Trophoblast cell (in vitro differentiated cells and primary cell): ENCODE results near the gene PACS2.

ENCODE experiments used
- DNase-seq, 2 donors: peaks; one replicate each; pipeline ENCODE4 v3.0.0-alpha.2; 2016
- H2AFZ ChIP-seq: 2 replicates; pipeline ENCODE4 v1.6.1; 2013; ENCODE audit warnings: low read length, moderate library complexity, mild to moderate bottlenecking; ENCODE audit not compliant: insufficient read depth, poor library complexity
- H2AK5ac ChIP-seq: 2 replicates; pipeline ENCODE4 v1.6.1; 2013; ENCODE audit warnings: mild to moderate bottlenecking, low read length
- H2BK120ac ChIP-seq: 2 replicates; pipeline ENCODE4 v1.6.1; 2013; ENCODE audit warnings: low read length, mild to moderate bottlenecking, moderate library complexity; ENCODE audit not compliant: insufficient read depth, poor library complexity
- H2BK12ac ChIP-seq: 2 replicates; pipeline ENCODE4 v1.6.1; 2013; ENCODE audit warnings: mild to moderate bottlenecking, low read length, moderate library complexity
- H2BK5ac ChIP-seq: 2 replicates; pipeline ENCODE4 v1.6.1; 2013; ENCODE audit warnings: low read length, low read depth, moderate library complexity, mild to moderate bottlenecking; ENCODE audit not compliant: poor library complexity
- H3K14ac ChIP-seq: 2 replicates; pipeline ENCODE4 v1.6.1; 2013; ENCODE audit warnings: mild to moderate bottlenecking, low read length
- H3K18ac ChIP-seq: 2 replicates; pipeline ENCODE4 v1.6.1; 2013; ENCODE audit warnings: mild to moderate bottlenecking, low read length
- H3K23ac ChIP-seq: 2 replicates; pipeline ENCODE4 v1.6.1; 2013; ENCODE audit warnings: low read length
- H3K27ac ChIP-seq: 2 replicates; pipeline ENCODE4 v1.5.1; 2013; ENCODE audit warnings: low read depth, mild to moderate bottlenecking, inconsistent platforms, low read length, moderate library complexity
- H3K27me3 ChIP-seq: 2 replicates; pipeline ENCODE4 v1.6.1; 2013; ENCODE audit warnings: inconsistent platforms, mild to moderate bottlenecking, low read length, moderate library complexity; ENCODE audit not compliant: insufficient read depth
- H3K36me3 ChIP-seq, 2 experiments: 1 replicate in 1 of 2; 2 replicates in 1 of 2; pipeline ENCODE4 v1.6.1; 2013; ENCODE audit warnings: low read length in 2 of 2, mild to moderate bottlenecking in 2 of 2, moderate library complexity in 1 of 2; ENCODE audit not compliant: insufficient read depth in 2 of 2, control insufficient read depth in 1 of 2
- H3K4ac ChIP-seq: 2 replicates; pipeline ENCODE4 v1.6.1; 2013; ENCODE audit warnings: low read depth, mild to moderate bottlenecking, low read length, moderate library complexity
- H3K4me1 ChIP-seq, 2 experiments: 1 replicate in 1 of 2; 2 replicates in 1 of 2; pipeline ENCODE4 v1.6.1; 2013; ENCODE audit warnings: low read length in 2 of 2, mild to moderate bottlenecking in 2 of 2, moderate library complexity in 1 of 2; ENCODE audit not compliant: insufficient read depth in 2 of 2, control insufficient read depth in 1 of 2
- H3K4me2 ChIP-seq: 2 replicates; pipeline ENCODE4 v1.6.1; 2013; ENCODE audit warnings: inconsistent platforms, mild to moderate bottlenecking, low read length, moderate library complexity
- H3K4me3 ChIP-seq: 2 replicates; pipeline ENCODE4 v1.5.1; 2013; ENCODE audit warnings: mild to moderate bottlenecking, low read depth, low read length, inconsistent platforms
- H3K79me1 ChIP-seq: one replicate; pipeline ENCODE4 v1.6.1; 2013; ENCODE audit warnings: low read length
- H3K79me2 ChIP-seq: 2 replicates; pipeline ENCODE4 v1.6.1; 2013; ENCODE audit warnings: low read length, mild to moderate bottlenecking; ENCODE audit not compliant: control insufficient read depth, insufficient read depth, poor library complexity
- H3K9ac ChIP-seq: 2 replicates; pipeline ENCODE4 v1.6.1; 2013; ENCODE audit warnings: mild to moderate bottlenecking, low read length
- H3K9me3 ChIP-seq: 2 replicates; pipeline ENCODE4 v1.6.1; 2013; ENCODE audit warnings: low read depth, mild to moderate bottlenecking, control low read depth, inconsistent platforms, low read length; ENCODE audit not compliant: insufficient read depth
- H4K12ac ChIP-seq: 2 replicates; pipeline ENCODE4 v1.6.1; 2013; ENCODE audit warnings: low read depth, mild to moderate bottlenecking, low read length, moderate library complexity
- H4K8ac ChIP-seq: 2 replicates; pipeline ENCODE4 v1.6.1; 2013; ENCODE audit warnings: low read depth, mild to moderate bottlenecking, low read length, moderate library complexity
- H4K91ac ChIP-seq: one replicate; pipeline ENCODE4 v1.6.1; 2013; ENCODE audit warnings: low read depth, mild to moderate bottlenecking, low read length, moderate library complexity
- WGBS: extraction: QIAGEN DNeasy Blood & Tissue Kit; methylation state at CpG from one replicate; pipeline ENCODE4 v1.1.7; 2013; ENCODE audit warnings: missing lambda C conversion rate; ENCODE audit not compliant: insufficient read length, insufficient coverage; ENCODE audit errors: extremely low coverage; 5-methylcytosine and 5-hydroxymethylcytosine counted together

The PACS2 gene

DNA sequence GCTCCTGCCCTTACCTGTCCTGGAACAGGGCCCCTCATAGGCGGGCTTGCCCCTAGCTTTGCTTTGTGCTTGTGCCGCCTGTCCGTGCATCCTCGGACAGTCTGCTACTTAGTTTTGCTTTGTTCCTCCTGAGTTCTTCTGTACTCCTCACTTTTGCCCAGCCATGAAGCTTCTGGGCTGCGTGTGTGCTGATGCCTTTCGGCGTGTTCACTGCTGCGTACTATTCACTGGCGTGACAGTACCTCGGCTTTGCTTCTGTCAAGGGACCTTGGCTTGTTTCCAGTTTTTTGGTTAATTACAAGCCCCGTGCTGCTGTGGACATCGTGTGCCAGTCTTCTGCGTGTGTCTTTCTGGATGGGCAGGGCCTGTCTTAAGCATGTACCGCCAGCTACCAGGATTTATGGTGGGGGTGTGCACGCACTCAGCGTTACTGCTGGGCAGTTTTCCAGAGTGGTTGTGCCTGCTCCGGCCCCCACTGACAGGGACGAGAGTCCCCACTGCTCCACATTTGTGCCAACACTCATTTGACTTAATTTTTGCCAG lies 2.5 kb downstream of the PACS2 start:
- WGBS: no CpG with 5 or more reads among the region's 18 CpGs
- Histone ChIP-seq H3K9ac (no peak overlapping the region), H3K4me3 (no peak overlapping the region)

DNA sequence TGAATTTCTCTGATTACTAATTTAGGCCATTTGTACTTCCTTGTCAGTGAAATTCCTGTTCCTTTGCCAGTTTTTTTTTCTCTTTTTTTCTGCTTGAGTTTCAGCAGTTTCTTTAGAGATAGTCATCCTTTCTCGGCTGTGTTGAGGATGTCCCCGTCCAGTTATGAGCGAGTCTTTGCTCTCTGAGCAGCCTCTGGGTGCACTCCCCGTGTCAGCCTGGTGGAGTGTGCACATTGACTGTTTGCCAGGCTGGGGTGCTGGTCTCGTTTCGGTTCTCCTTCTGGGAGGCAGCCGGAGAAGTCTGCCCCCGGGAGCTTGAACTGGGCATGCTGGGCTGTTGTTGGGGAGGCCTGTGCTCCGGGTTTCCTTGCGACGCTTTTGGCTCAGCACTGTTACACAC lies 3.0 kb downstream of the PACS2 start:
- Histone ChIP-seq H3K23ac (no peak overlapping the region), H3K4me1 (peaks cover 13 to 16% of the 10 kb centered on the region in 2 experiments), H3K18ac (no peak overlapping the region), H3K4ac (peak overlapping the region; percentile 30), H3K9ac (no peak overlapping the region), H3K9me3 (no peaks in the 10 kb centered on the region), H3K79me1 (peaks cover 7% of the 10 kb centered on the region), H2AFZ (no peak overlapping the region), H3K4me3 (no peak overlapping the region), H3K4me2 (no peak overlapping the region), H4K8ac (no peak overlapping the region), H2AK5ac (no peak overlapping the region), H3K36me3 (no peaks in the 10 kb centered on the region), H3K27me3 (no peaks in the 10 kb centered on the region), H4K12ac (no peak overlapping the region), H3K27ac (no peak overlapping the region), H2BK120ac (no peak overlapping the region), H2BK5ac (no peak overlapping the region), H2BK12ac (no peak overlapping the region), H4K91ac (no peak overlapping the region), H3K14ac (no peak overlapping the region), H3K79me2 (peaks cover 8% of the 10 kb centered on the region)
- WGBS: no CpG with 5 or more reads among the region's 11 CpGs
- peak in 1 of 2 donors; percentile 23 for DNase-seq

More for the DNA sequence above, 2.5 kb downstream of the PACS2 start:
- Histone ChIP-seq H3K4ac (no peak overlapping the region), H2BK5ac (no peak overlapping the region), H3K36me3 (no peaks in the 10 kb centered on the region), H3K27ac (no peak overlapping the region), H3K79me1 (peaks cover 7% of the 10 kb centered on the region), H4K91ac (no peak overlapping the region), H2AFZ (no peak overlapping the region), H4K8ac (no peak overlapping the region), H3K79me2 (peaks cover 8% of the 10 kb centered on the region), H3K27me3 (no peaks in the 10 kb centered on the region), H2BK12ac (no peak overlapping the region), H3K14ac (no peak overlapping the region), H3K9me3 (no peaks in the 10 kb centered on the region), H3K4me2 (no peak overlapping the region), H3K23ac (no peak overlapping the region), H4K12ac (no peak overlapping the region), H2BK120ac (no peak overlapping the region), H2AK5ac (no peak overlapping the region), H3K4me1 (peaks cover 13 to 16% of the 10 kb centered on the region in 2 experiments), H3K18ac (no peak overlapping the region)
- DNase-seq: no peak

DNA sequence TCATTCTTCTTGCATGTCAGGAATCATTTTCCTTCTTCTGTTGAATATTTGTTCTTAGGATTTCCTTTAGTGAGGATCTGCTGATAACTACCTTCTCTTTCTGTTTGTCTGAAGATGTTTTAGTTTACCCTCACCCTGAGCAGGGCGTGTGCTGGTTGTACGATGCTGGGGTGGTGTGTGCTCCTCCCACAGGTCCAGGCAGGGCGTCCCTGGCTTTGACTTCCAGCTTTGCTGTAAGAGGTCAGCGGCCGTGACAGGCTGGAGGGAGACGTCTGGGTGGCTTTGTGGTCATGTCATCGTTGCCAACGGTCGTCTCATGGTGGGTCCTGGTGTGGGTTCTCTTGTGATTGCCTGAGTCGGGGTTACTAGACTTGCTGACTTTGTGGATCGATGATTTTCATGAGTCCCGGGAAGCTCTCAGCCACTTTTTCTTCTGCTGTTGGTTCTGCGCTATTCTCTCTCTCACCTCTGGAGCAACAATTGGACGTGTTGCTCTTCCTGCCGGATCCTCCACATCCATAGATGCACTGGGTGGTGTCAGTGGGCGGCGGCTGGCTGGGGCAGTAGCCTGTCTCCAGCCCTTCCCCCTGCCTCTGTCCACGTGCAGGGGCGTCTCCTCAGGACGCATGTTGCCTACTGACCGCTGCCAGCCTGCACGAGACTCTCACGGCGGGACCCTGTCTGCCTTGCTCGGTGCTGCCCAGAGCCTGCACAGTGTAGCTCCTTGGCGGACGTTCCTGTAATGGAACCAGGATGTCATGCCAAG lies 8.4 kb downstream of the PACS2 start:
- no peak overlapping the region for H3K9ac ChIP-seq
- H2BK12ac ChIP-seq: no peak overlapping the region
- H3K9me3 ChIP-seq: peaks cover 1% of the 10 kb centered on the region
- no peak for DNase-seq
- no peaks in the 10 kb centered on the region for H3K79me2 ChIP-seq
- no peak overlapping the region for H2BK5ac ChIP-seq
- H3K79me1 ChIP-seq: no peaks in the 10 kb centered on the region
- H3K14ac ChIP-seq: no peak overlapping the region
- H3K36me3 ChIP-seq: no peaks in the 10 kb centered on the region
- WGBS: no CpG with 5 or more reads among the region's 27 CpGs
- no peak overlapping the region for H4K12ac ChIP-seq
- H3K4me1 ChIP-seq: peaks cover 0 to 5% of the 10 kb centered on the region in 2 experiments
- H3K27ac ChIP-seq: no peak overlapping the region
- H3K18ac ChIP-seq: no peak overlapping the region
- H4K8ac ChIP-seq: no peak overlapping the region
- no peak overlapping the region for H2AK5ac ChIP-seq
- no peak overlapping the region for H3K23ac ChIP-seq
- H3K4me3 ChIP-seq: no peak overlapping the region
- no peak overlapping the region for H4K91ac ChIP-seq
- no peak overlapping the region for H3K4me2 ChIP-seq
- no peak overlapping the region for H3K4ac ChIP-seq
- no peak overlapping the region for H2AFZ ChIP-seq
- H3K27me3 ChIP-seq: no peaks in the 10 kb centered on the region
- H2BK120ac ChIP-seq: no peak overlapping the region

DNA sequence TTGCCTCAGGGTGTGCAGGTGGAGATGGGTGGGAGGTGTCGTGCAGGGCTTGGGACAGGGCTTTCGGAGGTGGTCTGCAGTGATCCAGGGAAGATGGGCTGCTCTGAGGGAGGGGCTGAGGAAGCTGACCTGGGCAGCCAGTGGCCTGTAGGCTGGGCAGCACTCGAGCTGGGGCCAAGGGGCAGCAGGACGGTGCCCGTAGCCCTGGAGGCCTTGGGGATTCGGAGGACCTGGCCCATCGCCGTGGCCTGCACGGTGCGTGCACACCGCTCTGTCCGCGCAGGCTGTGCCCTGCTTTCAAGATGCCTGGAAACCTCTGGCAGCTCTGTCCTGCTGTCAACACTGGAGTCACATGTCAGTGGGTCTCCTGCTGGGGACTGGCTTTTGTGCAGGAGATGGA lies 9.1 kb downstream of the PACS2 start:
- H3K4me3 ChIP-seq: no peak overlapping the region
- H3K27me3 ChIP-seq: no peaks in the 10 kb centered on the region
- no CpG with 5 or more reads among the region's 13 CpGs for WGBS
- H3K36me3 ChIP-seq: no peaks in the 10 kb centered on the region
- no peaks in the 10 kb centered on the region for H3K79me1 ChIP-seq
- H3K79me2 ChIP-seq: no peaks in the 10 kb centered on the region
- no peak overlapping the region for H4K91ac ChIP-seq
- H2BK12ac ChIP-seq: no peak overlapping the region
- no peak overlapping the region for H3K23ac ChIP-seq
- no peak overlapping the region for H3K18ac ChIP-seq
- no peak overlapping the region for H4K8ac ChIP-seq
- peaks cover 1% of the 10 kb centered on the region for H3K9me3 ChIP-seq
- H3K27ac ChIP-seq: no peak overlapping the region
- no peak overlapping the region for H4K12ac ChIP-seq
- H2BK120ac ChIP-seq: no peak overlapping the region
- no peak overlapping the region for H2AK5ac ChIP-seq
- H3K9ac ChIP-seq: no peak overlapping the region
- H3K4me2 ChIP-seq: no peak overlapping the region
- H2AFZ ChIP-seq: no peak overlapping the region
- no peak overlapping the region for H3K4ac ChIP-seq
- H2BK5ac ChIP-seq: no peak overlapping the region
- DNase-seq: no peak
- no peak overlapping the region for H3K14ac ChIP-seq
- H3K4me1 ChIP-seq: peaks cover 0 to 5% of the 10 kb centered on the region in 2 experiments
